PC-3 (cell line): ENCODE data around the gene POR. TPM values are rescaled to one million over a fixed set of nuclear protein-coding genes. Genes with fewer than 3 reads are reported as not detected.
"Not testable (repeated sequence)": the region's sequence is repeated elsewhere in the genome, so short reads cannot be mapped to it uniquely, and the experiment has no call there.

Experiments used
- ATAC-seq: fragments of 200-7000 bp; cut with Tn5 transposase; 2 replicates; pipeline ENCODE4 v1.9.1; 2020; ENCODE audit warnings: mild to moderate bottlenecking, moderate library complexity
- BruUV-seq: library from RNA; stranded (reverse); fragments of 400-500 nt; replicated peaks from 2 replicates; lab custom pipeline; 2021; lab: Mats Ljungman, UMichigan
- CTCF ChIA-PET: fragments of 300-600 bp; sonication (Branson Sonifier 250); formaldehyde crosslinking; loops from one replicate; lab custom pipeline; 2022; ENCODE audit warnings: antibody characterized with exemption; lab: Charles Lee
- POLR2A ChIA-PET: fragments of 300-600 bp; sonication (Branson Sonifier 250); formaldehyde crosslinking; loops from one replicate; lab custom pipeline; 2022; ENCODE audit warnings: antibody characterized with exemption; ENCODE audit not compliant: unreplicated experiment; lab: Charles Lee
- DNase-seq: peaks from one replicate; pipeline ENCODE4 v3.0.0-alpha.2; 2015
- H2AFZ ChIP-seq: fragments of 300-600 bp; sonication (generic); 2 replicates; pipeline ENCODE4 v1.6.0; 2016; ENCODE audit warnings: antibody characterized with exemption, low read length
- H3F3A ChIP-seq: fragments of 300-600 bp; sonication (generic); one replicate; pipeline ENCODE4 v1.6.0; 2017; ENCODE audit warnings: antibody characterized with exemption, low read length, control low read depth, mild to moderate bottlenecking; ENCODE audit not compliant: unreplicated experiment
- H3K27ac ChIP-seq: fragments of 300-600 bp; sonication (generic); 2 replicates; pipeline ENCODE4 v1.5.1; 2016; ENCODE audit warnings: mild to moderate bottlenecking, low read length
- H3K27me3 ChIP-seq: fragments of 300-600 bp; sonication (generic); 2 replicates; pipeline ENCODE4 v1.6.1; 2016; ENCODE audit warnings: low read length, mixed read lengths
- H3K36me3 ChIP-seq: fragments of 300-600 bp; sonication (generic); 2 replicates; pipeline ENCODE4 v1.6.1; 2016; ENCODE audit warnings: low read depth, mixed run types, low read length, mixed read lengths
- H3K4me1 ChIP-seq: fragments of 300-600 bp; sonication (generic); 2 replicates; pipeline ENCODE4 v1.5.1; 2016; ENCODE audit warnings: low read length; ENCODE audit not compliant: insufficient read depth
- H3K4me2 ChIP-seq: fragments of 300-600 bp; sonication (generic); 2 replicates; pipeline ENCODE4 v1.6.0; 2016; ENCODE audit warnings: low read length
- H3K4me3 ChIP-seq: fragments of 300-600 bp; sonication (generic); 2 replicates; pipeline ENCODE4 v1.5.1; 2016; ENCODE audit warnings: mild to moderate bottlenecking, low read length, mixed read lengths
- H3K79me2 ChIP-seq: fragments of 300-600 bp; sonication (generic); 2 replicates; pipeline ENCODE4 v1.6.1; 2017; ENCODE audit warnings: low read length, mixed read lengths
- H3K9ac ChIP-seq: fragments of 300-600 bp; sonication (generic); 2 replicates; pipeline ENCODE4 v1.6.0; 2016; ENCODE audit warnings: mild to moderate bottlenecking, low read length
- H3K9me2 ChIP-seq: fragments of 300-600 bp; sonication (generic); replicated peaks from 2 replicates; pipeline ENCODE4 v1.6.1; 2016; ENCODE audit warnings: mixed run types, low read length, mixed read lengths
- H3K9me3 ChIP-seq: fragments of 300-600 bp; sonication (generic); 2 replicates; pipeline ENCODE4 v1.6.1; 2016; ENCODE audit warnings: low read length, mixed read lengths
- H4K20me1 ChIP-seq: fragments of 300-600 bp; sonication (generic); 2 replicates; pipeline ENCODE4 v1.6.1; 2016; ENCODE audit warnings: low read length, mixed read lengths
- CTCF ChIP-seq: fragments of 300-600 bp; sonication (generic); conservative IDR thresholded peaks from 2 replicates; pipeline ENCODE4 v1.5.1; 2017; ENCODE audit warnings: antibody characterized with exemption, low read depth, mild to moderate bottlenecking, low read length
- EZH2 ChIP-seq: fragments of 300-600 bp; sonication (generic); IDR thresholded peaks from one replicate; pipeline ENCODE4 v1.6.1; 2017; ENCODE audit warnings: antibody characterized with exemption, mild to moderate bottlenecking, low read length; ENCODE audit not compliant: unreplicated experiment
- EZH2phosphoT487 ChIP-seq: fragments of 300-600 bp; sonication (generic); IDR thresholded peaks from 2 replicates; pipeline ENCODE4 v1.6.1; 2018; ENCODE audit warnings: mild to moderate bottlenecking, antibody characterized with exemption, low read length, borderline replicate concordance
- intact Hi-C: fragments of 100-400 bp; cut with micrococcal nuclease; formaldehyde crosslinking; loops from 2 replicates; pipeline ENCODE4 v1.9.0; 2023
- total RNA-seq: library from RNA; depleted of rRNA; stranded (reverse); fragments of >200 nt; gene quantifications from 2 replicates; pipeline ENCODE4 v1.2.3, GENCODE V29; 2014

POR gene
- total RNA-seq, 1 experiment from 2014 or later, result 112 TPM

DNA sequence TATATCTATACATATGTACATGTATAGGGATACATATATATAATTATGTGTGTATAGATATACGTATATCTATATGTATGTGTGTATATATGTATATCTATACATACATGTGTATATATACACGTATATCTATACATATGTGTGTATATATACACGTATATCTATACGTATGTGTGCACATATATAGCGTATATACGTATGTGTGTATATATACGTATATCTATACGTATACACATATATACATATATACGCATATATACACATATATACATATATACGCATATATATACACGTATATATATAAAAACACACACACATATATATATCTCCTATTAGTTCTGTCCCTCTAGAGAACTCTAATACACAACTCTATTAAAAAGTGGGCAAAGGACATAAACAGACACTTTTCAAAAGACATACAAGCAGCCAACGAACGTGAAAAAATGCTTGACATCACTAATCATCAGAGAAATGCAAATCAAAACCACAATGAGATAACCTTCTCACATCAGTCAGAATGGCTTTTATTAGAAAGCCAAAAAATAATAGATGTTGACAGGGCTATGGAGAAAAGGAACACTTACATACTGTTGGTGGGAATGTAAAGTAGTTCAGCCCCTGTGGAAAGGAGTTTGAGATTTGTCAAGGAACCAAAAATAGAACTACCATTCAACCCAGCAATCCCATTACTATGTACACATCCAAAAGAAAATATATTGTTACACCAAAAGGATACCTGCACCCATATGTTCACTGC lies 101.4 kb downstream of the POR start:
- H3F3A ChIP-seq, result no peaks in the 10 kb centered on the region
- no peak overlapping the region for H3K4me3 ChIP-seq
- TF ChIP-seq EZH2 (no peak), EZH2phosphoT487 (no peak), CTCF (no peak)
- no peak overlapping the region for H3K4me2 ChIP-seq
- H3K36me3 ChIP-seq, result peaks cover 7% of the 10 kb centered on the region
- ATAC-seq (no peak), DNase-seq (no peak)
- H3K79me2 ChIP-seq, result no peaks in the 10 kb centered on the region
- H3K4me1 ChIP-seq, result no peaks in the 10 kb centered on the region
- H3K9ac ChIP-seq, result no peak overlapping the region
- no peaks in the 10 kb centered on the region for H3K9me3 ChIP-seq
- no peaks in the 10 kb centered on the region for H3K9me2 ChIP-seq
- H3K27ac ChIP-seq, result no peak overlapping the region
- no peaks in the 10 kb centered on the region for H3K27me3 ChIP-seq
- H2AFZ ChIP-seq, result no peak overlapping the region
- POLR2A ChIA-PET, result no interaction called here
- intact Hi-C loops, result no loop called here
- BruUV-seq, result no TSS peak
- CTCF ChIA-PET, result no interaction called here
- H4K20me1 ChIP-seq, result no peaks in the 10 kb centered on the region

DNA sequence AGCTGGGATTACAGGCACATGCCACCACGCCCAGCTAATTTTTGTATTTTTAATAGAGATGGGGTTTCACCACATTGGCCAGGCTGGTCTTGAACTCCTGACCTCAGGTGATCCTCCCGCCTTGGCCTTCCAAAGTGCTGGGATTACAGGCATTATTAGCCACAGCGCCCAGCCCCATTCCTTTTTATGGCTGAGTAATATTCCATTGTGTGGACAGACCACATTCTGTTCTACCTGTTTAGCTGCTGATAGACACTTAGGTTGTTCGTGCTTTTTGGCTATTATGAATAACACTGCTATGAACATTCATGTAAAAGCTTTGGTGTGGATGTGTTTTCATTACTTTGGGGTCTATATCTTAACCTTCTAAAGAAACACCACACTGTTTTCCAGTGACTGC lies 103.6 kb downstream of the POR start:
- ATAC-seq, DNase-seq, H3K27ac ChIP-seq, H4K20me1 ChIP-seq, H3K4me3 ChIP-seq, H3K9ac ChIP-seq, H3K79me2 ChIP-seq, BruUV-seq, H2AFZ ChIP-seq, H3K9me2 ChIP-seq, intact Hi-C loops, H3K4me1 ChIP-seq, H3K4me2 ChIP-seq, H3K27me3 ChIP-seq, H3K9me3 ChIP-seq, POLR2A ChIA-PET, CTCF ChIA-PET, H3F3A ChIP-seq, H3K36me3 ChIP-seq: not testable (repeated sequence)

DNA sequence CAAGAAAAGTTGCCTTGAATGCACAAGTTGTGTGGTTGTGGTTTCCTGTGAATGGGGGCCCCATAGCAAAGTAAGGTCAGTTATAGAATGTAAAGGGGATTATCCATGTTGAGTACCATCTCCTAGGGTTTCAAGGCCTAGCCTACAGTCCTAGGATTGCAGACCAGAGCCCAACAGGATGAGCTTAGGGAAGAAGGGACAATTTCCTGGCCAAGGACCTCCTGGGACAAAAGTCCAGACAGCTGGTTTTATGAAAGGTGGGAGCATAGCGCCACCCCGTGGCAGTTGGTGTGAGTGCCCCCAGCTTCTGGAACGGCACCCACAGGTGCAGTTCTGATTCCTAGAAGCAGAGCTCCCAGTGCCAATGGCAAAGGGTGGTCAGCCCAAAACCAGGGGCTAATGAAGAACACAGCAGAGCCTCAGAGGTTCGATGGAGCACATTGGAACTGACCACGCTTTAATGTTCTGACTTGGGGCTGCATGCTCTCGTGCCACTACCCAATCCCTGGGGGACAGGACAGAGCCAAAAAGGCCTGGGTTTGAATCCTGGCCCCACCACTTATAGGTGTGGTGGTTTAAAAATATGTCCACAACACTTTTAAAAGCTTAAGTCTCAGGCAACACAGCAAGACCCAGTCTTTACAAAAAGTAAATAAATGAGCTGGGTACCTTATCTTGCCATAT lies 105.2 kb downstream of the POR start:
- ChIA-PET POLR2A (interaction anchor here (0.7 kb wide), 1 partner anchor 289 kb away, joined by 3 read pairs; no protein-coding TSS in a partner anchor), CTCF (interaction anchor here (0.5 to 1.4 kb wide), 5 partner anchors 106 to 258 kb away, joined by 3 to 4 read pairs (median 4); no protein-coding TSS in a partner anchor)
- peak; percentile 74 for ATAC-seq

More for the DNA sequence above, 105.2 kb downstream of the POR start:
- no peak overlapping the region for H3K27ac ChIP-seq
- no peaks in the 10 kb centered on the region for H3K79me2 ChIP-seq
- TF ChIP-seq EZH2 (no peak), EZH2phosphoT487 (no peak), CTCF (peak; percentile 92)
- peaks cover 10% of the 10 kb centered on the region for H3K36me3 ChIP-seq
- no peak overlapping the region for H2AFZ ChIP-seq
- H3K27me3 ChIP-seq, result no peaks in the 10 kb centered on the region
- H3K4me2 ChIP-seq, result no peak overlapping the region
- no peaks in the 10 kb centered on the region for H3F3A ChIP-seq
- no peaks in the 10 kb centered on the region for H4K20me1 ChIP-seq
- no TSS peak for BruUV-seq
- intact Hi-C loops, result loop anchor here (1.0 kb wide), 1 partner anchor 154 kb away; no protein-coding TSS in a partner anchor
- no peaks in the 10 kb centered on the region for H3K9me3 ChIP-seq
- H3K9ac ChIP-seq, result no peak overlapping the region
- H3K4me3 ChIP-seq, result no peak overlapping the region
- DNase-seq, result peak; percentile 71
- no peaks in the 10 kb centered on the region for H3K9me2 ChIP-seq
- H3K4me1 ChIP-seq, result no peaks in the 10 kb centered on the region
